Testis (tissue), 3 donors: Measurements from ENCODE around the gene KCNJ1. TPM values are rescaled to one million over a fixed set of nuclear protein-coding genes. Genes with fewer than 3 reads are reported as not detected.
A peak's percentile ranks its signal among the peaks of the same experiment; 100 is the strongest.

Experiments used
- DNase-seq: peaks from one replicate; pipeline ENCODE4 v3.0.0-alpha.2; 2019
- H3K27ac ChIP-seq, 2 donors: fragments of 200-600 bp; sonication (generic); one replicate each; pipeline ENCODE4 v1.5.1; 2019
- H3K27me3 ChIP-seq: fragments of 200-600 bp; sonication (generic); one replicate; pipeline ENCODE4 v1.5.1; 2019
- H3K36me3 ChIP-seq: fragments of 200-600 bp; sonication (generic); one replicate; pipeline ENCODE4 v1.5.1; 2017; ENCODE audit warnings: low read depth; ENCODE audit errors: missing control alignments
- H3K4me1 ChIP-seq: fragments of 200-600 bp; sonication (generic); one replicate; pipeline ENCODE4 v1.5.1; 2019
- H3K4me3 ChIP-seq, 2 donors: fragments of 200-600 bp; sonication (generic); one replicate each; pipeline ENCODE4 v1.5.1; 2017 to 2019
- H3K9me3 ChIP-seq: fragments of 200-600 bp; sonication (generic); one replicate; pipeline ENCODE4 v1.5.1; 2017
- POLR2A ChIP-seq: fragments of 450-650 bp; IDR thresholded peaks from one replicate; pipeline ENCODE4 v1.6.1; 2017; ENCODE audit warnings: antibody characterized with exemption, mild to moderate bottlenecking, moderate library complexity
- WGBS, 2 donors: methylation state at CpG; one replicate each; pipeline ENCODE4 v1.1.5; 2018; 5-methylcytosine and 5-hydroxymethylcytosine counted together
- intact Hi-C: fragments of 100-400 bp; cut with DNase I; formaldehyde crosslinking; loops from one replicate; pipeline ENCODE4 v1.15.1; 2023; ENCODE audit warnings: low total_unique reads
- polyA plus RNA-seq: library from polyadenylated mRNA; stranded (reverse); fragments of 350-450 nt; fragmentation: Illumina TruSeq; extraction: RNeasy Lipid Tissue Mini Kit (QIAGEN cat#74804); gene quantifications from one replicate; pipeline ENCODE4 v1.2.3, GENCODE V29; 2014; ENCODE audit warnings: low read depth, low replicate concordance; ENCODE audit not compliant: insufficient read depth
- total RNA-seq, 2 donors: library from RNA; depleted of rRNA; stranded (reverse); fragments of >200 nt; gene quantifications; one replicate each; pipeline ENCODE4 v1.2.3, GENCODE V29; 2016
- TF ChIP-seq, protein P1 (sequence below), 3 experiments: fragments of 450-650 bp in 2 of 3; fragments of 200-600 bp in 1 of 3; sonication (generic) in 1 of 3; IDR thresholded peaks; one replicate each; pipeline ENCODE4 v1.5.1; 2016 to 2019; ENCODE audit warnings: antibody characterized with exemption in 3 of 3, mild to moderate bottlenecking in 2 of 3, moderate library complexity in 1 of 3

Gene KCNJ1
- total and polyA plus RNA-seq, 3 donors from 2014 or later: 0.12 to 0.24 (median 0.16) TPM

DNA sequence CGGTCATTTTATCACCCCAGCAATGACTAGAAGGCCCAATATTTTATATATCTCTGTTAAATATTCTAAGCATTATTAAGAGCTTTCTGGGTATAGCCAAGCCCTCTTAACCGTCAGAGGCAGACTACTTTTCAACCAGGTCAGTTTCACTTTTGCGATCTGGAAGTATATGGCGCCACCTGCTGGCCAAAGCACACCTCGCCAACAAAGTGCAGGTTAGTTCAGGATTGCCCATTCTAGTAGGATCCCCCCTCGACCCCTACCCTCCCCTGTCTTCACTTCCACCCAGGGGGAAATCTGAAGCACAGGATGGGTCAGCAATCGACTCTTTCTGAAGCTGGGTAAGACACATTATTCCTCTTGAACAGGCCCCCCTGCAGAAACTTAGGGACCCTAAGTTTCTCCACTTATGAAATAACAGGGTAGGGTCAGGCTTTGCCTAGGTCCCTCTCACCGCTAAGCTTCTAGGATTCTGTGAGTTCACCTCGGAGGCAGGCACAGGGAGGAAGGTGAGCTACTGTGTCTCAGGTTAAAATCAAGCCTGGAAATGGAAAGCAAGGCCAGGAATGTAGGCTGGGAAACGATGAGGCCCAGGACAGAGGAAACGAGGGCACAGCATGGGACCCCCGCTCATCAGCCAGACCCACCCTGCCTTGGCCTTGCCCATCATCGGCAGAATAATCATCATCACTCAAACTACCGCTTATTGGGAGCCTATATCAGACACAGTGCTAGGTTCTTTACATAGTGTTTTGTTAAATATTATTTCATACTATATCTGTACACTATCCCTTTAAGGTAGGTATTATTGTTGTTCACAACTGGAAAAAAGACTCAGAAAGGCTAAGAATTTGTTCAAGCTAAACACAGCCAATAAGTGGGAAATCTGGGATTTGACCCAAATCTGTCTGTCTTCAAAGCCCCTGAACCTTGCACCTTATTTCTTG is 35.6 kb downstream of the KCNJ1 start:
- Histone ChIP-seq H3K36me3 (no peaks in the 10 kb centered on the region), H3K27me3 (no peaks in the 10 kb centered on the region), H3K4me1 (peaks cover 7% of the 10 kb centered on the region), H3K9me3 (no peaks in the 10 kb centered on the region), H3K4me3 (no peak overlapping the region), H3K27ac (no peak overlapping the region)
- intact Hi-C loops: loop anchor here (10.0 kb wide), 1 partner anchor 677 kb away; no protein-coding TSS in a partner anchor
- DNase-seq: peak; percentile 90
- TF ChIP-seq, protein P1, sequence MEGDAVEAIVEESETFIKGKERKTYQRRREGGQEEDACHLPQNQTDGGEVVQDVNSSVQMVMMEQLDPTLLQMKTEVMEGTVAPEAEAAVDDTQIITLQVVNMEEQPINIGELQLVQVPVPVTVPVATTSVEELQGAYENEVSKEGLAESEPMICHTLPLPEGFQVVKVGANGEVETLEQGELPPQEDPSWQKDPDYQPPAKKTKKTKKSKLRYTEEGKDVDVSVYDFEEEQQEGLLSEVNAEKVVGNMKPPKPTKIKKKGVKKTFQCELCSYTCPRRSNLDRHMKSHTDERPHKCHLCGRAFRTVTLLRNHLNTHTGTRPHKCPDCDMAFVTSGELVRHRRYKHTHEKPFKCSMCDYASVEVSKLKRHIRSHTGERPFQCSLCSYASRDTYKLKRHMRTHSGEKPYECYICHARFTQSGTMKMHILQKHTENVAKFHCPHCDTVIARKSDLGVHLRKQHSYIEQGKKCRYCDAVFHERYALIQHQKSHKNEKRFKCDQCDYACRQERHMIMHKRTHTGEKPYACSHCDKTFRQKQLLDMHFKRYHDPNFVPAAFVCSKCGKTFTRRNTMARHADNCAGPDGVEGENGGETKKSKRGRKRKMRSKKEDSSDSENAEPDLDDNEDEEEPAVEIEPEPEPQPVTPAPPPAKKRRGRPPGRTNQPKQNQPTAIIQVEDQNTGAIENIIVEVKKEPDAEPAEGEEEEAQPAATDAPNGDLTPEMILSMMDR (IDR thresholded peaks at IDR 0.05): peak; percentile 83 to 97 (median 88)
- no peak for TF ChIP-seq POLR2A
- WGBS, 2 donors: 30 to 31% methylated on average over 14 of the region's 14 CpGs

DNA sequence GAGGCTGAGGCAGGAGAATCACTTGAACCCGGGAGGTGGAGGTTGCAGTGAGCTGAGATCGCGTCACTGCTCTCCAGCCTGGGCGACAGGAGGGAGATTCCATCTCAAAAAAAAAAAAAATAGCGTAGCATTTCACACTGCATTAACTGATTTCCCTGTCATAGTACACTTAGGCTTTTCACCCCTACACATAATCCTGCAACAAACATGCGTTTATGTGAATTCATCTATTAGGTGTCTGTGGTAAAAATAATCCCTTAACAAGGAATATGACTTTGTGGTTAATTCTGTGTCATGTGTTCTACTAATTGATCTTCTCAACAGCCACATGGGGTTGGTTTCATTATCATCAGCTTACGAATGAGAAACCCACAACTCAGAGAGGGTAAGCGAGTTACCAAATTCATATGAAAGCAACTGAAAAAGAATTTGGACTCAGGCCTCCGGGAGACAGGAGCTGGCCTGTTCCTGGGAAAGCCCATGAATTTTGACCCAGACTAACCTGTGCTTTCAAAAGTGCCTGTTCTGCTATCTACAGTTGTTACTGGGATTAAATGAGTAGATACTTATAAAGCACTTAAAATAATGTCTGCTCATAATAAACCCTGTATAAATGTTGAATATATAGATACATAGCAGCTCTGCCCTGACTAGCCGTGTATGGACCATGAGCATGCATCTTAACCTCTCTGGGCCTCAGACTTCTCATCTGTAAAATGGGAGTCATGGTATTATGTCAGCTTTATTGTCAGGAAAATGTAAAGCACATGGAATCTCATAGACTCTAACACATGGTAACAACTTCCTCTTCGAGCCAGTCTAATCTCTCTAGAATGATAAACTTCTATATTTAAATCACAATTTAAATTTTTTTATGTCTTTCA is 36.6 kb downstream of the KCNJ1 start:
- Histone ChIP-seq H3K27ac (peak overlapping the region in 1 of 2 donors; percentile 7), H3K9me3 (no peaks in the 10 kb centered on the region), H3K36me3 (no peaks in the 10 kb centered on the region), H3K27me3 (no peaks in the 10 kb centered on the region), H3K4me3 (no peak overlapping the region), H3K4me1 (peaks cover 4% of the 10 kb centered on the region)
- TF ChIP-seq, protein P1 (IDR thresholded peaks at IDR 0.05): no peak
- 78 to 88% methylated on average over 11 of the region's 11 CpGs for WGBS, 2 donors
- DNase-seq: no peak
- intact Hi-C loops: loop anchor here (10.0 kb wide), 1 partner anchor 676 kb away; no protein-coding TSS in a partner anchor

DNA sequence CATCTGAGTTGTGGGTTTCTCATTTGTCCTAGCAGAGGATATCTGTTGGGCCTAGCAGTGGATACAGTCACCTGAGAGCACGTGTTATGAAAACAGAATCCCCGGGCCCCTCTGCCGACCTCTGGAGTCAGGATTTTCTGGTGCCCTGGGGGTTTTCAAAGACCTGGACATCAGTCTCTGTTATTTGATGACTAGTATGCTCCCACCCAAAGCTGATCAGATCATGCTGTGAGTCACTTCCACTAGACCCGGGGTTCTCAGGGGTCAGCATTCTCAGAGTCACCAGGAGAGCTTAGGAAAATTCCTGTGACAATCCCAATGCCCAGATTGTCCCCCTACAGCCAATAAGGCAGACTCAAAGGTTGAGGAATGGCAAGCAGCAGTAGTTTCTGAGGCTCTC is 38.7 kb downstream of the KCNJ1 start:
- Histone ChIP-seq H3K4me3 (no peak overlapping the region), H3K4me1 (no peaks in the 10 kb centered on the region), H3K27ac (no peak overlapping the region), H3K27me3 (no peaks in the 10 kb centered on the region), H3K36me3 (no peaks in the 10 kb centered on the region), H3K9me3 (no peaks in the 10 kb centered on the region)
- 87 to 94% methylated on average over 4 of the region's 4 CpGs for WGBS, 2 donors
- intact Hi-C loops: no loop called here
- DNase-seq: no peak
- TF ChIP-seq, protein P1 (IDR thresholded peaks at IDR 0.05): no peak
- TF ChIP-seq POLR2A: no peak

DNA sequence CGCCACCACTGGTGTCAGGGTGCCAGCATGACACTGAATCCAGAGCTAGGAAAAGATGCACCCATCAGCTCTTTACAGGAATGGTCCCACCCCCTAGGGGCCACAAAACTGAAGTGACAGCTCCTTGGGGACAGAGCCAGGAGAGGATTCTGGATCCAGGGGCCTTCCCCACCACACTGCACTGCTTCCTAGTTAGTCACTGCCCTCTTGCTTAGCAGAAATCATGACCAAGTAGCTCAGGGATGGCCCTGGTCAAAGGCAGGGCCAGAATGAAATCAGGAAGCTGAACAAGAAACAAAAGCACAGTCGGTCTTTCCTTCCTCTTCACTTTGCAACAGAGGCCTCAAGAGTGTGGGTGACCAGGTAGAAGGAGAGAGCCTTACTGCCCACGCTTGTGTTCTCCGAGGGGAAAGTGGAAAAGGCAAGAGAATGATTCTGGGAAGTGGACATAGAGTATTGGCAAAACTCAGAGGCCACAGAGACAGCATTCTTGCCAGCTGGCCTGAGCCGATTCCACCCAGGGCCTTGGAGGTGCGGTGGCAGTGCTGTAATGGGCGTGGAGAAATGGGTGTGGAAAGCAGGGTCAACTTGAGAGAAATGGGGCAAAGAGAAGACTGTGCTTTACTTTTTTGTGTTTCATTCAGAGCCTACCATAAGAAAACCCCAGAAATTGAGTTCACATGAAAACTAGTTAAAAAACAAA is 39.8 kb downstream of the KCNJ1 start:
- TF ChIP-seq, protein P1 (IDR thresholded peaks at IDR 0.05): no peak
- no peak for TF ChIP-seq POLR2A
- no peaks in the 10 kb centered on the region for H3K4me1 ChIP-seq
- no peak overlapping the region for H3K27ac ChIP-seq
- no peaks in the 10 kb centered on the region for H3K9me3 ChIP-seq
- WGBS, 2 donors: 85 to 88% methylated on average over 7 of the region's 7 CpGs
- H3K4me3 ChIP-seq: no peak overlapping the region
- H3K36me3 ChIP-seq: no peaks in the 10 kb centered on the region
- no peak for DNase-seq
- no peaks in the 10 kb centered on the region for H3K27me3 ChIP-seq
- intact Hi-C loops: no loop called here
